OCI-LY7 (cell line): ENCODE measurements around the gene AATF. TPM values are rescaled to one million over a fixed set of nuclear protein-coding genes. Genes with fewer than 3 reads are reported as not detected.

Source experiments
- BruUV-seq: library from RNA; stranded (reverse); fragments of 400-500 nt; replicated peaks from 2 replicates; lab custom pipeline; 2021; lab: Mats Ljungman, UMichigan
- CTCF ChIA-PET: fragments of 300-600 bp; sonication (Branson Sonifier 250); formaldehyde crosslinking; loops from one replicate; lab custom pipeline; 2022; ENCODE audit warnings: antibody characterized with exemption; ENCODE audit not compliant: unreplicated experiment; lab: Charles Lee
- POLR2A ChIA-PET: fragments of 300-600 bp; sonication (Branson Sonifier 250); formaldehyde crosslinking; loops from one replicate; lab custom pipeline; 2022; ENCODE audit warnings: antibody characterized with exemption; lab: Charles Lee
- DNase-seq: peaks from one replicate; pipeline ENCODE4 v3.0.0-alpha.2; 2015; ENCODE audit warnings: low spot score
- H2AFZ ChIP-seq: fragments of 200-600 bp; sonication (generic), shearing (Covaris generic); 2 replicates; pipeline ENCODE4 v1.6.1; 2014; ENCODE audit warnings: mild to moderate bottlenecking, antibody characterized with exemption, low read length, moderate library complexity
- H3K27ac ChIP-seq: fragments of 200-600 bp; sonication (generic); 2 replicates; pipeline ENCODE4 v1.5.1; 2014; ENCODE audit warnings: mixed run types, low read depth, mild to moderate bottlenecking, moderate library complexity, low read length, inconsistent platforms; ENCODE audit not compliant: poor library complexity, severe bottlenecking
- H3K36me3 ChIP-seq: fragments of 200-600 bp; sonication (generic); 2 replicates; pipeline ENCODE4 v1.6.1; 2014; ENCODE audit warnings: mild to moderate bottlenecking, antibody characterized with exemption, low read length, moderate library complexity, mixed read lengths; ENCODE audit not compliant: insufficient read depth
- H3K4me1 ChIP-seq: fragments of 200-600 bp; sonication (generic); 2 replicates; pipeline ENCODE4 v1.5.1; 2014; ENCODE audit warnings: mild to moderate bottlenecking, low read length; ENCODE audit not compliant: insufficient read depth, poor library complexity, severe bottlenecking
- H3K4me2 ChIP-seq: fragments of 200-600 bp; sonication (generic); 2 replicates; pipeline ENCODE4 v1.6.1; 2014; ENCODE audit warnings: mild to moderate bottlenecking, low read length
- H3K4me3 ChIP-seq: fragments of 200-600 bp; sonication (generic); 2 replicates; pipeline ENCODE4 v1.5.1; 2014; ENCODE audit warnings: mild to moderate bottlenecking, low read depth, low read length; ENCODE audit not compliant: poor library complexity, severe bottlenecking
- H3K79me2 ChIP-seq: fragments of 200-600 bp; sonication (generic); 2 replicates; pipeline ENCODE4 v1.6.1; 2016; ENCODE audit warnings: low read depth, mild to moderate bottlenecking, low read length, moderate library complexity, mixed read lengths; ENCODE audit not compliant: insufficient read depth
- H3K9me2 ChIP-seq: fragments of 200-600 bp; sonication (generic); 2 replicates; pipeline ENCODE4 v1.6.1; 2016; ENCODE audit warnings: mild to moderate bottlenecking, low read length, mixed read lengths; ENCODE audit not compliant: insufficient read depth
- H3K9me3 ChIP-seq: fragments of 200-600 bp; sonication (generic); 2 replicates; pipeline ENCODE4 v1.6.1; 2014; ENCODE audit warnings: mild to moderate bottlenecking, mixed run types, low read length, mixed read lengths
- H4K20me1 ChIP-seq: fragments of 200-600 bp; sonication (generic); 2 replicates; pipeline ENCODE4 v1.6.1; 2014; ENCODE audit warnings: mild to moderate bottlenecking, antibody characterized with exemption, low read length, moderate library complexity, mixed read lengths; ENCODE audit not compliant: insufficient read depth
- CTCF ChIP-seq: fragments of 200-600 bp; sonication (generic); conservative IDR thresholded peaks from 2 replicates; pipeline ENCODE4 v1.5.1; 2014; ENCODE audit warnings: mild to moderate bottlenecking, antibody characterized with exemption, low read length, moderate library complexity, mixed read lengths
- EZH2phosphoT487 ChIP-seq: fragments of 200-600 bp; sonication (generic); IDR thresholded peaks from 2 replicates; pipeline ENCODE4 v1.6.1; 2018; ENCODE audit warnings: low read depth, borderline replicate concordance, mild to moderate bottlenecking, mixed run types, antibody characterized with exemption, low read length, moderate library complexity, mixed read lengths
- intact Hi-C: fragments of 100-400 bp; cut with micrococcal nuclease; formaldehyde crosslinking; loops from one replicate; pipeline ENCODE4 v1.10.0; 2022; ENCODE audit not compliant: unreplicated experiment
- total RNA-seq, 2 experiments: library from RNA; depleted of rRNA in 1 of 2; stranded (reverse); fragments of >200 nt in 1 of 2; shearing (Covaris generic) in 1 of 2; gene quantifications; 2 replicates each; pipeline ENCODE4 v1.2.3, GENCODE V29; 2014 to 2022

AATF gene
- total RNA-seq, 2 experiments from 2014 or later, result 83.5 to 94.3 TPM

GRCh38 chr17:37079065-37079708, 130.4 kb downstream of the AATF start:
- no peaks in the 10 kb centered on the region for H3K4me1 ChIP-seq
- no peaks in the 10 kb centered on the region; the same call in 1 of the 2 replicates for H3K9me3 ChIP-seq
- H2AFZ ChIP-seq, result no peak overlapping the region
- no peaks in the 10 kb centered on the region for H3K36me3 ChIP-seq
- H3K27ac ChIP-seq, result no peak overlapping the region
- no peaks in the 10 kb centered on the region for H3K9me2 ChIP-seq
- ChIA-PET POLR2A (interaction anchor here (0.7 kb wide), 2 partner anchors 9 to 414 kb away, joined by 3 read pairs; no protein-coding TSS in a partner anchor), CTCF (no interaction called here)
- TF ChIP-seq EZH2phosphoT487, result no peak
- TF ChIP-seq CTCF, result no peak
- H3K79me2 ChIP-seq, result no peaks in the 10 kb centered on the region
- intact Hi-C loops, result no loop called here
- no peak overlapping the region for H3K4me2 ChIP-seq
- no peak overlapping the region for H3K4me3 ChIP-seq
- DNase-seq, result no peak
- BruUV-seq, result no TSS peak
- H4K20me1 ChIP-seq, result no peaks in the 10 kb centered on the region

GRCh38 chr17:37079735-37080134, 131.0 kb downstream of the AATF start:
- DNase-seq, result no peak
- TF ChIP-seq EZH2phosphoT487 (no peak), CTCF (no peak)
- no peak overlapping the region for H3K4me2 ChIP-seq
- no peaks in the 10 kb centered on the region for H3K36me3 ChIP-seq
- H3K27ac ChIP-seq, result no peak overlapping the region
- intact Hi-C loops, result no loop called here
- no peaks in the 10 kb centered on the region for H3K9me2 ChIP-seq
- H3K4me1 ChIP-seq, result no peaks in the 10 kb centered on the region
- H3K4me3 ChIP-seq, result no peak overlapping the region
- CTCF ChIA-PET, result no interaction called here
- BruUV-seq, result no TSS peak
- no peaks in the 10 kb centered on the region for H3K79me2 ChIP-seq
- H3K9me3 ChIP-seq, result no peaks in the 10 kb centered on the region; the same call in 1 of the 2 replicates
- H2AFZ ChIP-seq, result no peak overlapping the region
- no peaks in the 10 kb centered on the region for H4K20me1 ChIP-seq
- POLR2A ChIA-PET, result interaction anchor here (0.6 to 0.7 kb wide), 2 partner anchors 77 to 414 kb away, joined by 3 read pairs; no protein-coding TSS in a partner anchor

GRCh38 chr17:37081287-37081686, 132.5 kb downstream of the AATF start:
- H3K4me1 ChIP-seq, result no peaks in the 10 kb centered on the region
- intact Hi-C loops, result no loop called here
- H3K9me3 ChIP-seq, result no peaks in the 10 kb centered on the region; the same call in 1 of the 2 replicates
- no peak overlapping the region for H3K27ac ChIP-seq
- CTCF ChIA-PET, result no interaction called here
- no peak overlapping the region for H3K4me2 ChIP-seq
- TF ChIP-seq EZH2phosphoT487, result no peak
- TF ChIP-seq CTCF, result no peak
- no peaks in the 10 kb centered on the region for H4K20me1 ChIP-seq
- no TSS peak for BruUV-seq
- H3K4me3 ChIP-seq, result no peak overlapping the region
- POLR2A ChIA-PET, result no interaction called here
- no peak overlapping the region for H2AFZ ChIP-seq
- no peaks in the 10 kb centered on the region for H3K9me2 ChIP-seq
- H3K79me2 ChIP-seq, result no peaks in the 10 kb centered on the region
- peak; percentile 4 for DNase-seq
- peaks cover 15% of the 10 kb centered on the region; the same call in 1 of the 2 replicates for H3K36me3 ChIP-seq
